Fibroblast of peridontal ligament (primary cell): ENCODE data around the gene NPW.
A peak's percentile ranks its signal among the peaks of the same experiment; 100 is the strongest.

ENCODE experiments used
- DNase-seq: peaks from one replicate; pipeline ENCODE4 v3.0.0-alpha.2; 2010; ENCODE audit errors: extremely low read depth

Gene NPW

GRCh38 chr16:2035431-2036199 lies 16.0 kb downstream of the NPW start:
- DNase-seq = peak; percentile 82

DNA sequence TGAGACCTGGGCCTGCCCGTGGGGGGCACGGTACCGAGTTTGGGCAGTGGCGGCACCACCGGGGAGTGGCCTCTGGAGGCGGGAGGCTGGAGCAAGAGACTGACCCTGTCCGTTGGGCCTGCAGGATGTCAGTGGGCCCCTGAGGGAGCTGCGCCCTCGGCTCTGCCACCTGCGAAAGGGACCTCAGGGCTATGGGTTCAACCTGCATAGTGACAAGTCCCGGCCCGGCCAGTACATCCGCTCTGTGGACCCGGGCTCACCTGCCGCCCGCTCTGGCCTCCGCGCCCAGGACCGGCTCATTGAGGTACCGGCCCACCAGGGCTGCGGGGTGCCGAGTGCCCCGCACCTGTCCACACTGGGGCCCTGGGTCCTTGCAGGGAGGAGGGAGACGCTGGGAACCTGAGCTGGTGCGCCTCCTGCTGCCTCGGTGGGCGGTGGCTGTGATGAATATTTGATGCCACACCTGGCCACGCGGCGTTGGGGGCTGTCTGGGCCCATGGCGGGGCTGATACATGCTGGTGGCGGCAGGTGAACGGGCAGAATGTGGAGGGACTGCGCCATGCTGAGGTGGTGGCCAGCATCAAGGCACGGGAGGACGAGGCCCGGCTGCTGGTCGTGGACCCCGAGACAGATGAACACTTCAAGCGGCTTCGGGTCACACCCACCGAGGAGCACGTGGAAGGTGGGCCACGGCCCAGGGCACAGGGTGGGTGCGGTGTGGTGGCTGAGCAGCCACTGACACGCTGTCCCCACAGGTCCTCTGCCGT lies 16.8 kb downstream of the NPW start:
- DNase-seq = no peak

GRCh38 chr16:2037115-2037514 lies 17.5 kb downstream of the NPW start:
- no peak for DNase-seq

GRCh38 chr16:2037647-2038381 lies 18.2 kb downstream of the NPW start:
- no peak for DNase-seq

GRCh38 chr16:2038382-2039231 lies 19.0 kb downstream of the NPW start:
- no peak for DNase-seq

DNA sequence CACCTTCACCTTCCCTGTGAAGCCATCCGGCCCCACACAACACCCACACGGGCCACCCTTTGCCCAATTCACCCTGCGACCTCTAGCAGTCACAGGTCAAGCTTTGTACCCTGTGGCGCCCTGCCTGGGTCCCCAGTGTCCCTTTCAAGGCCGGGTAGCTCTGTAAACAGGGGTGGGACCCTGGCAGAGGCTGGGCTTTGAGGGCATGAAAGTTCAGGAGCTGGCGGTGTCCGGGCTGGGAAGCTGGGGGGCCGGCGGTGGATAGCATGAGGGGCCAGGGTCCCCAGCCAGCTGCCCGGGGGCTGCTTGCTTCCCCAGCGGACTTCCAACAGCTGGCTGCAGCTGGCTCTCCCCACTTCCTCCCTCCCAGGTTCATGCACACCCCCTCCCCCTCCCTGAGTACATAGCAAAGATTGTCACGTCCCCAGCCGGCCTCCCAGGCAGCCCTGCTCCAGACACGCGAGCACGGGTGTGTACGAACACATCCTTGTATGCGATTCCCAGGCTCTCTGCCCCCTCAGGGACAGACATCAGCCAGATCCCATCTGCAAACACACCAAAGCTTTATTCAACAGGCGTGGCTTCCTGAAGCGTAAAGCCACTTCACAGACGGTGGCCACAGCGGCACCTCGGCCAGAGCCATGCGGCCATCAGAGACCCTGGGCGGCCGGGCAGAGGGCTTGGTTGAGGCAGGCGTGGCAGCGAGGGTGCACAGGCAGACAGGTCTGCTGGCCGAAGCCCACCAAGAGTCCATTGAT lies 19.9 kb downstream of the NPW start:
- peak; percentile 73 for DNase-seq

GRCh38 chr16:2040041-2040786 lies 20.6 kb downstream of the NPW start:
- no peak for DNase-seq

GRCh38 chr16:2040787-2041522 lies 21.4 kb downstream of the NPW start:
- DNase-seq = no peak

- no peak for DNase-seq
These were observed 22.8 kb downstream of the NPW start for GRCh38 chr16:2042171-2042985.

GRCh38 chr16:2042986-2043666 lies 23.5 kb downstream of the NPW start:
- DNase-seq = no peak

DNA sequence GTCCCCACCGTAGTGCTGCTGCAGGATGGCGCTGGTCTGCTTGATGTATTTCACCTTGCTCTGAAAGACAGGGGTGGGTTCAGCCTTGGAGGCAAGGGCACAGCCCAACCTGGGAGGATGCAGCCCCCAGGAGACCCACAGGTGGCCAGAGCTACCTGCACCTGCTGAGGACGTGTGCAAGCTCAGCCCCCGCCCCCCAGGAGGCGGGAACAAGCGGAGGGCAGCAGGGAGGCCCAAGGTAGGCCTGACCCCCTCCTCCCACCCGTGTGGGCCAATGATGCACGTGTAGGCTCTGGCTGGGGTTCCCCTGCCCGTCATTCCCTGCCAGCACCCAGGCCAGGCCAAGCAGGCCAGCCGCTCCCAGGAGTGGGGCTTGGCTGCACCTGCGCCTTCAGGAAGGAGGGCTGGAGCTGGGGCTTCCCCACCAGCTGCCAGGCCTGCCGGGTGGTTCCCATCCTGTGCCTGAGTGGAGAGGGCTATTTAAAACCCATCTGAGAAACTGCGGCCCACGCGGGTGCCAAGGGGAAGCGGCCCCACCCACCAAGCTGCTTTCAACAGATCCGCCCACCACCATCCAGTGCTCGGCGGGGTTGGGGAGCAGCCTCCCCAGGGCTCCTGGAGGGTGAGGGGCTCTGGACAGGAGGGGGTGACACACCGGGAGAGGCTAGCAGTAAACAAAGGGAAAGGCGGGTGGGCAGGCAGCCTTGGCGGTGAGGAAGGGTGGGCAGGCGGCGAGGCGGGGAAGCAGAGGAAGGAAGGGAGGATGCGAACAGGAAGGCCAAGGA lies 24.3 kb downstream of the NPW start:
- DNase-seq = no peak

- no peak for DNase-seq
These were observed 25.0 kb downstream of the NPW start for GRCh38 chr16:2044541-2044940.

DNA sequence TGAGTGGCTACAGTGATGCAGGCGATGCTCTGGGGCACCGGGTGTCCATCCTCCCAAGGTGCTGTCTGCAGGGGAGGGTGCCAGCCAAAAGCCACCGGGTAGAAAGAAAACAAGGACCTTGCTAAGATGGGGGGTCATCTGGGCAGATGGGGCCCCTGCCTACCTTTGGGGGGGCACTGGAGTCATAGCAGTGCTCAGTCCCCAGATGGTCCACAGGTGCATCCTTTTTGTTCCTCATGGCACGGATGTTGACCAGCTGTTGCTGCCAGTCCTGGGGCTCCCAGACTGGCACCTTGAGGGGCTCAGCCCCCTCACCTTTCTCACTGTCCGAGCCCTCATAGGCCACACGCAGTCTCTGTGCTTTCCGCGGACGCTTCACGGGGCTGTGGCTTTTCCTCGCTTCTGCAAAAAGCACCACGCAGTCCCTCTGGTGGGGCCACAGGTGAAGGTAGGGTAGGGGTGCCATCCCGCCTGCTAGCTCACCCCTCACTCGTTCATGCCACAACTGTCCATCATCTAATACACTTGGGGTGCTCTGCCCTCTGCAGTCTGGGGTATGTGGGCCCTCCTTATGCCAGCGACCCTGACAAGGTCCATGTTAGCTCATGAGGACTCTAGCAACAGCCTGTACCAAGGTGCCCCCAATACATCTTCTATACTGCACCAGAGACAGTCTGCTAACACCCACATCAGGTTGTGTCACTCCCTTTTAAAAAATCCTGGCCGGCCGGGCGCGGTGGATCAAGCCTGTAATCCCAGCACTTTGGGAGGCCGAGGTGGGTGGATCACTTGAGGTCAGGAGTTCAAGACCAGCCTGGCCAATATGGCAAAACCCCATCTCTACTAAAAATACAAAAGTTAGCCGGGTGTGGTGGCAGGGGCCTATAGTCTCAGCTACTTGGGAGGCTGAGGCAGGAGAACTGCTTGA lies 26.6 kb downstream of the NPW start:
- no peak for DNase-seq

GRCh38 chr16:2046893-2047329 lies 27.3 kb downstream of the NPW start:
- DNase-seq = no peak

DNA sequence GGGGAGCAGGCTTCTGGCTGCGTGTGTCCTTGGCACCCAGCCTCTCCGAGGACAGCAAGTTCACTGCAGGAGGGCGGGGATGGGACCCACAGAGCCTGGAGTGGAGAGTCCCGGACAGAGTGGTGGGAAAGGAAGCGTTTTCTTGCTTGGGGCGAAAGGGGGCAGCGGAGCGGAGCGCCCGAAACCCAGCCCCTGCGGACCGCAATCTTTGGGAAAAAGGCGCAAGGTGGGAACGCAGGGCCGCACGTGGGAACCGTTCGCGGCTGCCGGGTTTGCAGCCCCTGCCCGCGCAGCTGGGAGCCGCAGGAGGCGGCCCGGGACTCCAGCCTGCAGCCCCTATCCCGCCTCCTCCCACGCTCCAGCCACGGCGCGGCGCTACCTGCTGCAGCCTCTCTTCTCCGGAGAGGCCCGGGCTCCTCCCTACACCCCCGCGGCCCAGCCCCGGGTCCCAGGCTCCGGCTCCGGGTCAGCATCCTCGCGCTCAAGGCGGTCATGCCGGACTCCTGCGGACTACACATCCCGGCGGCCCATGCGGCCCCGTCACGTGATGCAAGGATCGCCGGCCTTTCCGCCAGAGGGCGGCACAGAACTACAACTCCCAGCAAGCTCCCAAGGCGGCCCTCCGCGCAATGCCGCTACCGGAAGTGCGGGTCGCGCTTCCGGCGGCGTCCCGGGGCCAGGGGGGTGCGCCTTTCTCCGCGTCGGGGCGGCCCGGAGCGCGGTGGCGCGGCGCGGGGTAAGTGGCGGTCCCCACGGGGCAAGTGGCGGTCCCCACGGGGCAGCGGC lies 27.9 kb downstream of the NPW start, which contains the start of the genes NTHL1 and TSC2:
Gene NTHL1, minus strand, starts transcription at position 505 of the 786 bp plus-strand sequence. Its CDS starts 11 bp downstream, at position 494.
Gene TSC2, plus strand, starts transcription at position 656 of the 786 bp plus-strand sequence. CDS start 631 bp downstream, outside the sequence.
- peak; percentile 92 for DNase-seq
